Stimulated activated CD8-positive, alpha-beta memory T cell treated with anti-CD3 and anti-CD28 coated beads, Interleukin-4, amount 100 ng/mL, for 1 hour (primary cell): Measurements from ENCODE around the gene NRAP.

Source experiments
- DNase-seq, 2 donors: peaks; one replicate each; pipeline ENCODE4 v3.0.0-alpha.2; 2020; ENCODE audit warnings: low read depth in 2 of 2, low spot score in 1 of 2

NRAP gene

DNA sequence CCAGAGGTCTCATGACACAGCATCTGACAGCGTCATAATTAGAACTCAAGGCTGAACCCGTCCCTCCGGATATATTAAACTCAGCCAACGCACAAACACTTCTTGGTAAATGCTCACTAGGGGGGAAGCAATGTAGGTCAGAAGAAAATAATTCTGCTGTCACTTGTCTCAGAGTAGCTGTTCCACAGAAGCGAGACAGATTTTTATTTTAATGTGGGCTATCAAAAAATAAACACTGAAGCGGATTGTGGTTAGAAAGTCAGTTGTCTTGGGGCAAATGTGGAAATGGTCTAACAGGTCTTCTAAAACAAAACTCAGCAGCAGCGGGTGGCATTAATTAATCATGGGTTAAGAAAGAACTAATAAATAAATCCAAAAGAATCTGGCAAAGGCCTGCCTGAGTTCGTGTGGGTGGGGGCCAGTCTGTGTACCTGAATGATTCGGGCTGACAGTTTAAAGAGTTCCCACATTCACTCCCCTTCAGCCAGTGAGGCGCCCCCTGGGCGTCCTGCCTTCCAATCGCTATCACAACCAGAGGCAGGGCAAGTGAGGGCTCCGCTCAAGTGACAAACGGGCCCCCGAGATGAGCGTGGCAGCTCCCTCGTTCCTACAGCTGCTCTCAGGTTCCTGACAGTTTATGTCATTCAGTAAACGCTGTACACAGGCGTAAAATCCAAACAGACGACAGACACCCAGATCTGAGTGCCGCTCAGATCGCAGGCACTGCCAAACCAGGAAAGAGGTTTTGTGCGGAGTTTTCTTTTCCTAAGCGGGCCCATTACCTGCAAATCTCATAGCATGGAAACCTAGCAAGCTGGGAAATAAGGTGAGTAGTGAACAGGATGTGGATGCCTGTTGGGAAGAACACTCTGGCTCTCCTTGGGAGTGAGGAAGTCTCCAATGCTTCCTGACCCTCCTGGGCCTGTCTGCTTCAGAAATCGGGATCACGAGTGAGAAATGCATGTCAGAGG is 52.9 kb downstream of the NRAP start:
- no peak for DNase-seq

DNA sequence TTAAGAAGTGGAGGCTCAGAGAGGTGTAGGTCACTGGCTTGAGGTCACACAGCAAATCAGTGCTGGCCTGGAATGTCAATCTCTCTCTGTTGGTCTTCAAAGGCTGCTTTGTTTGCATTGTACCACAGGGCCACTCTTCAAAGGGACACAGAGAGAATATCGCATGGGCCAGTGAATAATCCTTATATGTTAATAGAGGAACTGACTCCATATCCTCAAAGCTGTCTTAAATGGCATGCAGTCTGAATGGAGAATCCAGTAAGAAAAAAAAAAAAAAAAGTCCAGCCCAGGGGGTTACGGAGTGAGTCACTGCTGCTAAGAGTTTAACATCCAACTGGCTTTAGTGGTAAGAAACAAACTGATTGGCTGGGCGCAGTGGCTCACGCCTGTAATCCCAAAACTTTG is 54.1 kb downstream of the NRAP start:
- no peak for DNase-seq

DNA sequence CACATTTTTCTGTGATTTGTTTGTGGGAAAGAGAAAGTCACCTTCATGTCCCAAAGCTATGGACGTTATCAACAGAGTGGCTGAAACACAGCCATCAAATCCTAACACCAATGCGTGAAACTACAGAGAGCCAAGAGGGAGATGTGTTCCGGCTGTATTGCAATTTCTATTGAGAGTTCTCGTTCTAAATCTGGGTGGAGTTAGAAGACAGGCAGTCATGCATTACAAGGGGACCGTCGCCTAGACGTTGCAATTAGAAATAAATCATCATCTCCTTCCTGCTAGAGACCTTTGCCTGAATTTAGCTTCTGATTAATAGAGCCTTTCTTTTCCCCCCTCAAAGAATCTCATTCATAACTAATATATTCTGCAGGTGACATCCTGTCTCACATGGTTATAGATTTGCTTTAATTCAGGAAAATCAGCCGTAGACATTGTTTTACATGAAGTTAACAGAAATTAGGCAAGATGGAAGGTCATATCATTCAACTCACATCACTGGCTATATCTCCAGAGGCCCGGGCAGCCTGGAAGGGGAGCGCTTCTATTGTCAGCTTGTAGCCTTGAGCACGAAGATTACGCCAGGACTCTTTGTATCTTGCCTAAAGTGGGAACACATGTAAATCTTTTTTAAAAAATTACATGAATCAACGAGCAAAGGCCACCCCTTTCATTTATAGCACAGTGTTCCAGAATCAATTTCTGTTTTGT is 58.4 kb downstream of the NRAP start:
- no peak for DNase-seq

DNA sequence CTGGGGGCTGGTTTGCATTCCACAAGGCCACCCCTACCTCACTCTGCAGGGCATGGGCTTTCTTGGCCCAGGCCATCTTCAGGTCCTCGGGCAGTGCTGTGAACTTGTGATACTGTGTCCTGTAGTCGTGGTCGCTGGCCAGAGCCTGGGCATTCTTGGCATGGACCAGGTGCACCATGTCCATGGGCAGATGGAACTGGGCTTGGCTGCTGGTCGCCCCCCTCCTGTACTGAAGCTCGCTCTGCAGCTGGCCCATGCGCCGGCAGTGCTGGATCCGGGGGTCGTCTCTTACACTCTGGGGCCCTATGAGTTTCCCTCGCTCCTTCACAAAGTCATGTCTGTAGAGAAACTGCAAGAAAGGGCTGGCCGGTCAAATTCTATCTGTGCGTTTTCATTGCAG is 59.3 kb downstream of the NRAP start:
- DNase-seq = no peak

DNA sequence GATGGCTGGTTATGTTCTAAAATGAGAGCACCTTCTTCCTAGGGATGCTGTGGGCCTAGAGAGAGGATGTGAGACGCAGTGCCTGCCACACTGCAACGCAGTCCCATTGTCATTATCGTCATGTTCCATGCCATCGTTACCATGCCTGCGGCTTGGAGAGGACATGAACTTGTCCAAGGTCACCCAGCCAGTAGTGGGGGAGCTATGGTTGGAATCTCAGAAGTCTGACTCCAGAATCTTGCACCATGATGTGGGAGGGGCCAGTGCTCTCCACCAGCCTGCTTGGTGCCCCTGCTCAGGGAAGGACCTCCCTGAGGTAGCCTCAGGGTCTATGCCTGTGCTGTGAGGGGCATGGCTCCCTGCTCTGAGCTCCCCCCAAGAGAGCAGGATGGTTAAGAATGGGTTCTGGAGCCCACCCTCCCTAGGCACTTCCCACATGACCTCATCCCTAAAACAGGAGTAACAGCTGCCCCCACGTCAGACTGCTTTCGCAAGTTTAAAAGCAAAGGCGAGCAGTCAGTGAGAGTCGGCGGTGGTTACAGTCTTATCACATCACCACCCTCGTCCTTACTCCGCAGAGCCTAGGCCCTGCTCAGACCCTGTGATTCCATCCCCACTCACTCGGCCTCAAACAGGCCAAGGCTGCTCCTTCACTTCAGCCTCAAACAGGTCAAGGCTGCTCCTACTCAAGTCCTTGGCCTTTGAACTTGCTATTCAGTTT is 60.6 kb downstream of the NRAP start:
- DNase-seq = no peak

DNA sequence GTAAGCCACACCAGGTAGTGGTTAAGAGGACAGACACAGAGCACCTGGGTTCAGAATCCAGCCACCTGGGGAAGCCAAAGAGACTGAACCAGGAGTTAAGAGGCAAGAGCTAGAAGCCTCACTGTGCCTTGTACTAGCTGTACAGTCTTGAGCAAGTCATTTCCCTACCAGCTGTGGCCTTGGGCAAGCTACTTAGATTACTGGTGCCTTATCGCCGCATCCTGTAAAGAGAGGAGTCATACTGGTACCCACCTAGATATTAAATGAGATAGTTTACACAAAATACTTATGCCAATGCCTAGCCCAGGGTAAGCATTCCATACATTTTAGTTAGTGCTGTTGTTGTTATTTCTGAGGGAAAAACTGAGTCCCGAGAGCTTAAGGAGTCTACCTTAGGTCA is 63.3 kb downstream of the NRAP start:
- DNase-seq = no peak

DNA sequence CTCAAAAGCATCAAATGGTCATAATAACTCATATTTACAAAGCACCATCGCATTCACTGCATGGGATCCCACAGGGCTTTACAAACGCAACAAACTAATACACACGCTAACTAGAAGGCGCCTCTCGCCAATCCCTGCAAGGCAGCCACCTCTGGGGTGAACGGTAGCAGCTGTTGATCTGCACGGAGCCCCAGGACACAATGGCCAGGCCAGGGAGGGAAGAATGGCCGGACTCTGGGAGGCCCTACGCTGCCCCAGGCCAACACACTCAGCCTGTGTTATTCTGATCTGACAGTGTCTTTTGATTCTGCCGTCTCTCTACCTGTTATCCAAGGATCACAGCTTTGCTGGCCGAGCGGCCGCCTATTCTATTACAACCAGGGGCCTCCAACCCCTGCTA is 69.2 kb downstream of the NRAP start:
- DNase-seq = no peak

DNA sequence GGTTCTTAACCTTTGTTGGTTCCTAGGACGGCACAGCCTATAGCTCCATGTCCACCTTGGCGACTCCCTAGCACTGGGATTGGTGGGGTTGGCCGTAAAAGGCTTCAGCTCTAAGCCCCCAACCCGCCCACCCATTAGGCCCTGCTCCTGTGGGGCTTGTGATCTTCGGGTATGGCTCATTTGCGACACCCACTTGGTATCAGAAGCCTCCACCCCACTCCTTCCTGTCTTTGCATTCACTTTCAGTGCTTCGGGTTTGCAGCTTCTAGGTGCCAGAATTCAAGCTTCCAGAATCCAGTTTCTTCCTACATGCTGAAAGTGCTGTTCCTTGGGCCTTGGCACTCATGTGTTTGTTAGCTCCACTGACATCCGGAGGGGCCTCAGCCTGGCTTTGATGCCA is 71.5 kb downstream of the NRAP start:
- DNase-seq = no peak

DNA sequence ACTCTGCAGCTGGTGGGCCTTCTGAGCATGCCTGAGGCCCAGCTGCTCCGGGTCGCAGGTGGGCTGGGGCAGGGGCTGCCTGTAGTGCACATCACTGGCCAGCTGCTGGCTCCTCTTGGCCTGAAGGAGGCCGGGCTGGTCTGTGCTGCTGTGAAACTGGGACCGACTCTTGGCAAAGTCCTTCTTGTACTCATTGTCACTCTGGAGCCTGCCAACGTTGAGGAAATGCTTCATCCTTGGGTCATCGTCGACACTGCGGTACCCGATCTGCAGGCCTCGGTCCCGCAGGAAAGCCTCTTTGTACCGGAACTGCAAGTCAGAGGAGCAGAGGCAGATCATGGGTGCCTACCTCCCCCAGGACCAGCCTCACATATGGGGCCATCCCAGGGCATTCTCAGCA is 73.3 kb downstream of the NRAP start:
- DNase-seq = no peak

DNA sequence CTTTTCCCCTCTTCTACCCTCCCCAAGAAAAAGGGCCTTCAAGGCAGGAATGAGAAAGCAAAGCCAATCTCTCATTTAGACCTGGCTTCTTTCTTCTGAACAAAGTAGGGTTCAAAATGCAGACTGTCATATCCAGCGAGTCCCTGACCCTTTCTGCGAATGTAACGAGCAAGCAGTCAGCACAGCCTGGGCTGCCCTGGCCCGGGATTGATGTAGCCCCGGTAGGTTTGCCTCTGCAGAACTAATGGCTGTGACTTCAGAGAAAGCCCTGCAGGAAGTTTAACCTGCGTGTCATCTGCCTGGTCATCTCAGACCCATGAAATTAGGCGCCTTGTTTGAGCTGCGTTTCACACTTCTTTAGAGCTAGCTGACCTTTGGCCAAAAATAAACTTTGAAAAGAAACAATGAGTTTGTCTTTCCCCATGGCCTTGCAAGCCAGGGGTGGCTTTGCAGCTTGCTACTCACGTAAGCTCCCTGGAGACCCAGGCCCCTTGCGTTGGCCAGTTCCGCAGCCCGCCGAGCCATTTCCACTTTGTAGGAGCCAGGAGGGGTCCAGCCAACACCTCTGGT is 74.6 kb downstream of the NRAP start:
- DNase-seq = no peak

DNA sequence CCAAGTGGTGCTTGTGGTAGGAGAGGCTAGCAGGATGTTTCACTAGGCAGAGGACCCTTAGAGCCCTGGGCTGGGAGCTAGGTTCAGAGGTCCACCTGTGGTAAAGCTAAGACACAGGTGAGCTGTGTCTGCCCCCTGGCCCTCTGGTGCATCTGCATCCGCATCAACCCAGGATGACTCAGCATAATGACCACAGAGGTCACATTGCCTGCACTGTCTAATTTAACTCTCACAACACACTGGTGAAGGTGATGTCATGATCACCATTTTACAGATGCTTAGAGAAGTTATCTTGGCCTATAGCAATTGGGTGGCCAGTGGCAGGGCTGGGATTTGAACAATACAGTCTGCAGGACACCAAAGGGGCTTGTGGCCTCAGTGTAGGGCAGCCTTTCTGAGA is 77.9 kb downstream of the NRAP start:
- DNase-seq = no peak

DNA sequence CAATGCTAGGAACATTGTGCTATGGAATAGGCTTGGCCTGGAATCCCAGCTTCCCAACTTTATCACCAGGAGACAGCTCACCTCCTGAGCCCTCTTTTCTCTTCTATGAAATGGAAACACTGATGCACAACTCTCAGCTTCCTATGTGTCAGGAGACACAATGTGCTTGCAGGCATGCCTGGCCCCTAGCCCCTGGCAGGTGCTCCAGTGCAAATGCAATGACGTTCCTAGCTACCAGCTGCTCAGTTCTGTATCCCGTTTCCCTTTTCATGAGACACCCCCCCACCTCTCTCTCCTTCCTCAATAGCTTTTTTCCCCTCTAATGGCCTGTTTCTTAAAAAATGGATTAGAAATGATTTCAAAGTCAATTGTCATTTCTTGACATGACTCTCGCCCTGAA is 80.3 kb downstream of the NRAP start:
- no peak for DNase-seq

DNA sequence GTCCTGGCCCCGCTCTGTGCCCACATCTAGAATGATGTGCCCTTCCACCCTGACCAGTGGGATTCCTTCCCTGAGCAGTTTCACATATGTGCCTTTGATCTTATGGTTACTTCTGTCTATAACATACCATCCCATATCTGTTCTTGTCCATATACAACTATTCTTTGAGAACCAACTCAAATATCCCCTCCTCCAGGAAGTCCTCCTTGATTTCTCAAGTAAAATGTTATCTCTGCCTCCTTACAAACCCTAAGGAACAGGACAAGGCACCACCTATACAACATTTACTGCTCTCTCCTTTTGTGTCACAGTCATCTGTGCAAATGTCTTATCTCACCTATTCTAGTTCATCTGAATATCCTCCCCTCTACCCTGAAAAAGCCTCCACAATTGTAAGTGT is 82.7 kb downstream of the NRAP start:
- no peak for DNase-seq

DNA sequence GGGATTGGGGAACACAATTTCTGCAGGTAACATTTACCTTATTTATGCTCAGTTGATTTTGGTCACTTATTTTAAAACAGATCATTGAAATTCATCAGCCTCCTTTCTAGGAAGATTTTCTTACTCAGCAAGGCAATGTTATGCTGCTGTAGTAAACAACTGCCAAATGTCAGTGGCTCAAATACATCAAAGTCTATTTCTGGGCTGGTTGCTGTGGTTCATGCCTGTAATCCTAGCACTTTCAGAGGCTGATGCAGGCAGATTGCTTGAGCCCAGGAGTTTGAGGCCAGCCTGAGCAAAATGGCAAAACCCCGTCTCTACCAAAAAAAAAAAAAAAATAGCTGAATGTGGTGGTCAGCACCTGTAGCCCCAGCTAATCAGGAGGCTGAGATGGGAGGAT is 85.1 kb downstream of the NRAP start:
- DNase-seq = no peak

DNA sequence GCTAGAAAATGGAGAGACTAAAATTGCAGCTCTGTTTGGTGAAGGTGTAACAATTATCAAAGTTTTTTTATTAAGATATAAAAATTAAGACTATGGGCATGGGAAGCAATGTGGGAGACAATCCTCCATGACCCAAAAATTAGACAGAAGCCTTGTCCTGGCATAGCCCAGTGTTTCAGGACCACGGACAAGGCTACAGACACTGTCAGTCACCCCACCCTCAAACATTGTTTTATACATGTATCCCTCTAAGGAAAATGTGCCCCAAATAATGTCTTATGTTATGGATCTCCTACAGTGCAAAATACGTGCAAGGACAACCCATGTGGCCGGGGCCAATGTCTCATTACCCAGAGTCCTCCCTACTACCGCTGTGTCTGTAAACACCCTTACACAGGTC is 87.0 kb downstream of the NRAP start:
- DNase-seq = no peak

DNA sequence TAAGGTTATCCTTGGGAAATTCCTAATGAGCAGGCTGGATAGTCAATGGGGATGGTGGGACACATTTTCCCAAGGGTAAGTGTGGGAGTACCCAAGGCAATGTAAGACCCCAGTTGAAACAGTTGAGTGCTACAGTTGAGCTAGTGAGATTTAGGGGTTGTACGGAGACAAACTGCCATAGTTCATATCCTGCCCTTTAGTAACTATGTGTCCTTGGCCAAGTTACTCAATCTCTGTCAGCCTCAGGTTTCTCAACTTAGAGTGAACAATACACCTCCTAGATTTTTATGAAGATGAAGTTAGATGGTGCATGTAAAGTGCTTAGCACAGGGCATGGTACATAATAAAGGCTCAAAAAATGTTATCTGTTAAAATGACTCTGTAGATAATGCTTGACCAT is 90.5 kb downstream of the NRAP start:
- DNase-seq = no peak

DNA sequence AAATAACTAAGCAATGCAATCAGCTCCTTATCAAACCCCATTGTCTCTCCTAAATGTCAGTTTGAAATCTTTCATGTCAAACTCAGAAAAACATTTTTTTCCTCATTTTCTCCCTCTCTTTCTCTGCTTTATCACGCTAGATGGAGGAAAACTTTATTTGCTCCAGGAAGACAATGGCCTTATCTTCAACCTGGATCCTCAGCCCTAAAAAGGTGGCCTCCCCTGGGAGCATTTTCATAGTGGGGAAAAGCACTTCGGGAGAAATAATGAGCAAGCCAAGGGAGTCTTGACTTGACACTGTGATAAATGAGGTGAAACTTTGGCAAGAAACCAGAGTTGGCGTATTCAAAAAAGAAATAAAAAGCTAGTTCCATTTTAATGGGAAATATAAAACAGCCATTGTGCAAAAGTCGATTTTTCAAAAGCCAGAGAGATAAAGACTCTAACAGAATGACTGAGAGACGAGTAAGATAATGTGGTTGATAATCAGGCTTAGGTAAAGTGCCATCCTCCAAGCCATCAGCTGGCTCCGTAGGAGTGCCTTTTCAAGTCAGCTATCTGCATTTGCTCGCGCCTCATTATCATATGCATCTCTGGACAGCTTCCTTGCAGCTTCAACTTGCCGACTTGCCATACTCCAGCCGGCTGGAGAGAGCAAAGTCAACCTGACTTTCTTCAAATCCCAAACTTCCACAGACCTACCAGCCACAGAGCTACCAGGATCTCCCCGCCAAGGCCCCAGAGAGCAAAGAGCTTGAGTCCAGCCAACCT is 91.1 kb downstream of the NRAP start:
- no peak for DNase-seq

DNA sequence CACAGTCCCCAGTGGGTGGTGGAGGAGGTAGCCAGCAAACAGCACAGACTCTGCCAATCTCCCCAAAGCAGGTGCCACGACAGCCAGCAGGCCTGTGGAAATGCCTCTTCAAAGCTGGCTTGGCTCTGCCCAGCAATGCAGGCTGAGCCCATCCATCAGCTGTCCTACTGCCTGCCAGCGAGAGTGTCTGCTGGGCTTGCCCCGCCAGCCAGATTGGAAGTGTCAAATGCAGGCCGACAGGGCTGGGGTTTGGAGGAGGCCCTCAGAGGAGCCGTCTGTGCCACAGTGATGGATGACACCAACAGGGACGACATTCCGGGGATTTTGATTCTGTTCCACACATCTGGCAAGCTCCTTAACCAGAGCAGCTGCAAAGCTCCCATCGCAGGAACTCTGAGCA is 94.3 kb downstream of the NRAP start:
- no peak for DNase-seq

DNA sequence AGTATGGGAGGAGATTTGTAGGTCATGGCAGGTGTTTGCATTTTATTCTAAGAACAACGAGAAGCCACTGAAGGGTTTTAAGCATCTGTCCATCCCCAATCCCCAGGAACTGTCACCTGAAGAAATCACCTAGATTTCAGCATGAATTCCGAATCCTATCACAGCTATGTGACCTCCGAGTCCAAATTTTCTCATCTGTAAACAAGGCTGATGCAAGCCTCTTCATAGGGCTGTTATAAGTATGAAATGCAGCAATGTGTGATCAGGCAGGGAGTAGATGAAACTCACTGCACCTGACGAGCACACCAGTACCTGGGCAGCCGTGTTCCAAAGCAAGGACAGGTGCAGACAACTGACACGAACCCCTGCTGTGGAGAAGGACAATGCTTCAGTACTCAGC is 97.0 kb downstream of the NRAP start:
- DNase-seq = no peak

DNA sequence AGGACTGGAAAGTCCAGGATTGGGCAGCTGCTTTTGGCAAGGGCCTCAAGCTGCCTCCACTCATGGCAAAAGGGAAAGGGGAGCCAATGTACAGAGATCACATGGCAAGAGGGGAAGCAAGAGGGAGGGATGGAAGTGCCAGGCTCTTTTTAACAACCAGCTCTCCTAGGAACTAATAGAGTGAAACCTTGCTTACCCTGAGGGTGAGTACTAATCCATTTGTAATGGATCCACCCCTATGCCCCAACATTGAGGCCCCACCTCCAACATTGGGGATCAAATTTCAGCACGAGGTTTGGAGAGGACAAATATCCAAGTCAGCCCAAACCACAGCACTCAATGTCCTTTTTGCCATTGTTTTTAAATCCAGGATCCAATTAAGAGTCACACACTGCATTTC is 98.5 kb downstream of the NRAP start:
- no peak for DNase-seq
